ENCODE measurements around the gene RHAG.
"Not testable (repeated sequence)": the region's sequence is repeated elsewhere in the genome, so short reads cannot be mapped to it uniquely, and the experiment has no call there.

The RHAG gene

DNA sequence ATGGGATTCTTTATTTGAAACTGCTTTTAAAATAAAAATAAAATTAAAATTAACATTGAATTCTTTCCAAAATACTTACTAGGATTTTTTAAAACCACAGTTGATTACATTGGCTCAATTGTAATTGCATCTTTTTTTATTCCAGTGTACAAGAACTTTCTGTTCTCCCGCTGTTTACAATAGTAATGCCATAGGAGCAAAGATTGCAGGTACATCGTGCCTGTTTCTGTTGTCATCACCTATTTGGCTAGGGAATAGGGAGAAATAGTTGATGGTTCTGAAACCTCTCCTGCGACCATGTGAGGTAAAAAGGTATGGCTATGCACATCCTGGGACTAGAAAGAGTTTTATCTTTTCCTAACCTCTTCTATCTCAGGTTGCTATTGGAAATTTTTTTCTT, 28.2 kb upstream of the RHAG start:
- no peak for TF ChIP-seq CTCF (conservative IDR thresholded peaks at IDR 0.05; ENCODE audit: low read depth)
- CTCF ChIA-PET, result no interaction called here
- no peak for DNase-seq (ENCODE audit: low spot score)
- POLR2A ChIA-PET (ENCODE audit: low non-redundant PET), result no interaction called here
- H3K27ac ChIP-seq, result no peak overlapping the region

DNA sequence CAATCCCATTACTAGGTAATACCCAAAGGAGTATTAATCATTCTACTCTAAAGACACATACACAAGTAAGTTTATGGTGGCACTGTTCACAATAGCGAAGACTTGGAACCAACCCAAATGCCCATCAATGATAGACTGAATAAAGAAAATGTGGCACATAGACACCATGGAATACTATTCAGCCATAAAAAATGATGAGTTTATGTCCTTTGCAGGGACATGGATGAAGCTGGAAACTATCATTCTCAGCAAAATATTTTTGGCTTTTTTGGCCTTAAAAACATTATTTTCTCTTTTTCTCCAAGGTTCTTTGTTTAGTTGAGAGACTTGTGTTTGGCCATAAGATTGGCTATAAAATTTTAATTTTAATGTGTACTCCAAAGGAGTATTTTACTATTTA, 27.4 kb upstream of the RHAG start:
- H3K27ac ChIP-seq; CTCF ChIA-PET; DNase-seq (ENCODE audit: low spot score); POLR2A ChIA-PET (ENCODE audit: low non-redundant PET): not testable (repeated sequence)

- no peak for TF ChIP-seq CTCF (conservative IDR thresholded peaks at IDR 0.05; ENCODE audit: low read depth)
Measured at GRCh38 chr6:49662892-49663261, 26.2 kb upstream of the RHAG start.

DNA sequence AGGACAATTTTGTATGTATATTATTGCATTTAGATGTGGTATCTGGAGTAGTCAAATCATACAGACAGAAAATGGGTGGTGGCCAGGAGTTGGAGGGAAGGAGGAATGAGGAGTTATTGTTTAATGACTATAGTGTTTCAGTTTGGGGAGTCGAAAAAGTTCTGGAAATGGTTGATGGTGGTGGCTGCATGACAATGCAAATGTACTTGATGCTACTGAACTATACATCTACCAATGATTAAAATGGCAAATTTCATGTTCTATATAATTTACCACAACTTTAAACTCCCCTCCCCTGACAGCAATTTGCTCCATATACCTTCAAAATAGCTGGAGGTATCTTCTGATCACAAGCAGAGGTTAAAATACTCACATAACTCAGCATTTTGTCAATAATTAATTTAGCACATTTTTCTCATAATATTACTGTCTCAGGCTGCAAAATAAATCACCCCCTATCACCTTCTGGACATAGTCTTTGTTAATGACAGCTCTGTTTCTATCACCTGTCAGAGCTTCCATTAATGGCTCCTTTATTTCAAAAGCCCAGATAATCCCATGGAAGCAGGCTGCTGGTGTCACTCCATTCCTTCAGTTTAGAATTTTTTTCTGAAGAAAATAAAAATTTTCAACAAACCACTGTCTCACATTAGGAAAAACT, 25.7 kb upstream of the RHAG start:
- no peak for DNase-seq (ENCODE audit: low spot score)

More at GRCh38 chr6:49662892-49663261, 26.2 kb upstream of the RHAG start:
- no peak for DNase-seq (ENCODE audit: low spot score)
- POLR2A ChIA-PET (ENCODE audit: low non-redundant PET), result no interaction called here
- CTCF ChIA-PET, result no interaction called here
- no peak overlapping the region for H3K27ac ChIP-seq

DNA sequence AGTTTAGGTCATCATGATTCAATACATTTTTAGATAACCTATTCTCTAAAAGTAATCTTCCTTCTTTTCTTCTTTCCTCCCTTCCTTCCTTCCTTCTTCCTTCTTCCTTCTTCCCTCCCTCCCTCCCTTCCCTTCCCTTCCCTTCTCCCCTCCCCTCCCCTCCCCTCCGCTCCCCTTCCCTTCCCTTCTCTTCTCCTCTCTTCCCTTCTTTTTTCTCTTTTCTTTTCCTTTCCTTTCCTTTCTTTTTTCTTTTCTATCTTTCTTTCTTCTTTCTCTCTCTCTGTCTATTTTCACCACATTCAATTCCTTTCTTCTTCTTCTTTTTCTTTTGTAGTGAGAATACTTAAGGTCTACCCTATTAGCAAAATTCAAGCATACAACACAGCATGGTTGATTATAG, 17.3 kb upstream of the RHAG start:
- no peak for DNase-seq (ENCODE audit: low spot score)
- TF ChIP-seq CTCF (conservative IDR thresholded peaks at IDR 0.05; ENCODE audit: low read depth), result no peak
- POLR2A ChIA-PET (ENCODE audit: low non-redundant PET), result no interaction called here
- no peak overlapping the region for H3K27ac ChIP-seq
- CTCF ChIA-PET, result no interaction called here

More for the DNA sequence above, 25.7 kb upstream of the RHAG start:
- TF ChIP-seq CTCF (conservative IDR thresholded peaks at IDR 0.05; ENCODE audit: low read depth), result no peak
- H3K27ac ChIP-seq, result no peak overlapping the region
- ChIA-PET POLR2A (ENCODE audit: low non-redundant PET) (no interaction called here), CTCF (no interaction called here)

- ChIA-PET CTCF (no interaction called here), POLR2A (ENCODE audit: low non-redundant PET) (no interaction called here)
- DNase-seq (ENCODE audit: low spot score), result no peak
- TF ChIP-seq CTCF (conservative IDR thresholded peaks at IDR 0.05; ENCODE audit: low read depth), result no peak
- no peak overlapping the region for H3K27ac ChIP-seq
Measured at GRCh38 chr6:49653438-49653837, 16.8 kb upstream of the RHAG start.

DNA sequence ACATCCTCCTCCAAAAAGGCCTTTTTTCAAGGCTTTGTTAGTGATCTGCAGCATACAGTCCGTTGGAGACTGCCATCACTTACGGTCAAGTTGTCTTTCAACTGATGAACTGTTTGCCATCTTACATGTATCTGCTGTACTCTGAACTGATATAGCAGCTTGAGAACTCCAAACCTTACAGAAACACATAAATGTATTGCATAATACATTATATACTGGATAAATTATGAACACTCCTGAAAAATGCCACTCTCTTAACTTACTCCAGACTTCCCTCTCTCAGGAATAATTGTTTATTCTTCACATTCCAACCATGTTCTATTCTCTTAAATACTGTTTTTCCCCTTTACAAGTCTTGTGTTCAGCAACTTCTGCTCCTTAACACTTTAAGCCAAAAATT, 14.6 kb upstream of the RHAG start:
- ChIA-PET POLR2A (ENCODE audit: low non-redundant PET) (no interaction called here), CTCF (interaction anchor here (1.2 kb wide), 1 partner anchor 28 kb away, joined by 6 read pairs; no protein-coding TSS in a partner anchor)
- no peak for TF ChIP-seq CTCF (conservative IDR thresholded peaks at IDR 0.05; ENCODE audit: low read depth)
- no peak for DNase-seq (ENCODE audit: low spot score)
- no peak overlapping the region for H3K27ac ChIP-seq

Measured in RWPE1 (cell line).